SK-MEL-5 (cell line): ENCODE measurements around the gene ADPRM. TPM values are rescaled to one million over a fixed set of nuclear protein-coding genes. Genes with fewer than 3 reads are reported as not detected.

Experiments used
- DNase-seq: peaks from one replicate; pipeline ENCODE4 v3.0.0-alpha.2; 2016; ENCODE audit warnings: low read depth, low spot score
- in situ Hi-C: cut with HindIII; loops from 2 replicates; pipeline ENCODE4 v1.10.0; 2016; ENCODE audit warnings: low sequenced_read_pairs, high pct_unique_total_duplicates, low pct_unique_long_range_greater_than_20kb
- polyA plus RNA-seq, 2 experiments: library from polyadenylated mRNA; depleted of rRNA; stranded (reverse); fragments of >200 nt; gene quantifications; 2 replicates each; pipeline ENCODE4 v1.2.3, GENCODE V29; 2015
- total RNA-seq: library from RNA; depleted of rRNA; stranded (reverse); fragments of >200 nt; shearing (Covaris generic); gene quantifications from 2 replicates; pipeline ENCODE4 v1.2.3, GENCODE V29; 2014; rRNA removed

The ADPRM gene, protein sequence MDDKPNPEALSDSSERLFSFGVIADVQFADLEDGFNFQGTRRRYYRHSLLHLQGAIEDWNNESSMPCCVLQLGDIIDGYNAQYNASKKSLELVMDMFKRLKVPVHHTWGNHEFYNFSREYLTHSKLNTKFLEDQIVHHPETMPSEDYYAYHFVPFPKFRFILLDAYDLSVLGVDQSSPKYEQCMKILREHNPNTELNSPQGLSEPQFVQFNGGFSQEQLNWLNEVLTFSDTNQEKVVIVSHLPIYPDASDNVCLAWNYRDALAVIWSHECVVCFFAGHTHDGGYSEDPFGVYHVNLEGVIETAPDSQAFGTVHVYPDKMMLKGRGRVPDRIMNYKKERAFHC
- total RNA-seq, result 13.4 and 15.1 TPM in 2 replicates
- polyA plus RNA-seq (2015; cell fraction: cytosol; rRNA removed), result 6.7 and 7.4 TPM in 2 replicates
- polyA plus RNA-seq (2015; cell fraction: nucleus; rRNA removed), result 7.2 and 9.7 TPM in 2 replicates

GRCh38 chr17:10697092-10698081, at the start of gene ADPRM, which contains the start of gene SCO1:
Gene ADPRM, plus strand, starts transcription at chr17:10697594. Its CDS starts 7,333 bp downstream, at chr17:10704927.
Gene SCO1, minus strand, starts transcription at chr17:10697533. Its CDS starts 26 bp downstream, at chr17:10697507.
- in situ Hi-C loops, result no loop called here
- peak; percentile 95 for DNase-seq

DNA sequence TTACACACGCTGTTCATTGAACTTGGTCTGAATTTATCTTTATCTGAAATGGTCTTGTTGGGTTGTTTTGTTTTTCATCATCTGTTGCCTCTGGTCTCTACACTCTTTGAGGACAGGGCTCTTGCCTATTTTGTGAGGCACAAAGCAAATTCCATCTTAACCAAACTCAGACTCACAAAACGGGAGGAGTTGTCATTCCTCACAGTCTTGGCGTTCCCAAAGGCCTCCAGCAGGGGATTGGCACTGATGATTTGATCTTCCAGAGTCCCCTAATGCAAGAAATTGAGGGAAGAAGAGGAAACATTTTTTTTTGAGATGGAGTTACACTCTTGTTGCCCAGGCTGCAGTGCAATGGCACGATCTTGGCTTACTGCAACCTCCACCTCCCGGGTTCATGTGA, 49.0 kb upstream of the ADPRM start:
- in situ Hi-C loops, result no loop called here
- DNase-seq, result no peak

DNA sequence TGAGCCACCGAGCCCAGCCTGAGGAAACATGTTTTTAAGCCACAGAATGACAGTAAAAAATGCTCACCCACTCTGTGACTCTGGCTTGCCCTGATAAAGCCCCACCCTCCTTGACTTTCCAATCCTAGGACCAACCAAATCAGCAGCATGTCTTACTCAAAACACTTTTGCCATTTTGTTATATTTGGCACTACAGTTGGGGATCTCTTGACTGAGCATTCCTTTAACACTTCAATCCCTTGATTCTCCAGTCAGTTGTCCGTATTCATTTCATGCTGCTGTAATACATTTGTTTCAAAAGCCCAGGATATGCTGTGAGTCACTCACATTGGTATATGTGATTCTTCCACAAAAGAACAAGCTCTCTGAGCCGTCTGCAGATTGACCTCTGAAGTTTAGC, 48.4 kb upstream of the ADPRM start:
- in situ Hi-C loops, result no loop called here
- DNase-seq, result no peak

DNA sequence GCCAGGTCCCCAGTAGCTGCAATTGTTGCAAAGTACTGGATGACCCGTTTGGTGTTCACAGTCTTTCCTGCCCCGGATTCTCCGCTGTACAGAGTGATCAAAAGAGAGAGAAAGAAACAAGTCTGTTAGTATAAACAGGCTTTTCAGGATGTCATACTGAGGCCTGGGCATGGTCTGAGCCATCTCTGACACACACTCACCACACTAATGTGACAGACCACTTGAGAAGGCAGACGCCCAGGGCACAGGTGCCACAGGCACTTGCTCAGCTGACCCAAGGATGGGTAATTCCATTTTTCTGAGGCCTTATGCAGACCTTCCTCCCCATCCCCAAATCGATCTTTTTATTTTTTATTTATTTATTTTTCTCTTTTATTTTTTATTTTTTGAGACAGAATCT, 47.8 kb upstream of the ADPRM start:
- in situ Hi-C loops, result no loop called here

GRCh38 chr17:10651927-10652326, 45.5 kb upstream of the ADPRM start:
- DNase-seq, result no peak
- in situ Hi-C loops, result no loop called here

More for the DNA sequence above, 47.8 kb upstream of the ADPRM start:
- DNase-seq, result no peak

DNA sequence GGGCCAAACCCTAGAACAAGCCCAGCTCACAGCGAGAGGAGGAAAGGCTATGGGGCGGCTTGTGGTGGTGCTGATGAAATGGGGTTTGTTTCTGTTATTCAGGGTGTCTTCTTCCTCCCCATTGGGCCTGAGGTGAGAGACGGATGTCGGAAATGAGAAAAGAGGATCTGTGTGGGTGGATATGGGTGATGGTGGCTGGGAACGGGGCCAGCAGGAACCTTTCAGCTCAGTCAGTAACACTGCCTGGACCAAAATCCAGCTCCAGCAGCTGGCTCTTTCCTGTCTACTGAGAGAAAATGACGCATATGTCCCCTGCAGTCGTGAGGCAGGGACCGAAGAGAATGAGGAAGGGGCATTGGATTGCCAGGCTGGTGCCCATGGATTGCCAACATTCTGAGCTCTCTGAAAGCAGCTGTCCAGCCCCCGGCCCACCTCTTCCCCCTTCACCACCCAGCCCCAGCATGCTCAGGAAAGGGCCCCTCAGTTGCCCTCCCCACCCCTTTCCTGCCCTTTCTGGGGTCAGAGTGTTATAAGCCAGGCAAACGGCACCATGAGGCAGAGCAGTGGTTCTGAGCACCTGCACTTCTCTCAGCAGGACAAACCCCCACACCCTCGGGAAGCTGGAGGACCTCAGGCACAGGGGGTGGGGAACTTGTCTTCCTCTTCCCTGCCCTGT, 44.3 kb upstream of the ADPRM start:
- no peak for DNase-seq
- in situ Hi-C loops, result no loop called here

DNA sequence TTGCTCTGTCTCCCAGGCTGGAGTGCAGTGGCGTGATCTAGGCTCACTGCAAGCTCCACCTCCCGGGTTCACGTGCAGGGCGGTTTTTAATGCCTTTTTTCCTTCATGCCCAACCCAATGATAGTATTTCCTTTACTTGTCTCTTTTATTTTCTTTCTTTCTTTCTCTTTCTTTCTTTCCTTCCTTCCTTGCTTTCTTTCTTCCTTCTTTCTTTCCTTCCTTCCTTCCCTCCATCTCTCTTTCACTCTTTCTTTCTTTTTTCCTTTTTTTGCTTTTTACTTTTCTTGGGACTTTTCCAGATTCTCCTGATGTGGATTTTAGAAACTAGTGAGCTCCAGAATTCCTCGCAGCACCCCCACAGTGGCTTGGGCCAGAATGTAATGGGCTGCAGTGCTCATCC, 43.4 kb upstream of the ADPRM start:
- DNase-seq, result no peak
- in situ Hi-C loops, result no loop called here

- in situ Hi-C loops, result no loop called here
- no peak for DNase-seq
These were observed 40.2 kb upstream of the ADPRM start, which contains the start of gene MYH3 for GRCh38 chr17:10657148-10657547. Gene MYH3, minus strand, starts transcription at chr17:10657309. Its CDS starts 2,245 bp downstream, at chr17:10655064.

DNA sequence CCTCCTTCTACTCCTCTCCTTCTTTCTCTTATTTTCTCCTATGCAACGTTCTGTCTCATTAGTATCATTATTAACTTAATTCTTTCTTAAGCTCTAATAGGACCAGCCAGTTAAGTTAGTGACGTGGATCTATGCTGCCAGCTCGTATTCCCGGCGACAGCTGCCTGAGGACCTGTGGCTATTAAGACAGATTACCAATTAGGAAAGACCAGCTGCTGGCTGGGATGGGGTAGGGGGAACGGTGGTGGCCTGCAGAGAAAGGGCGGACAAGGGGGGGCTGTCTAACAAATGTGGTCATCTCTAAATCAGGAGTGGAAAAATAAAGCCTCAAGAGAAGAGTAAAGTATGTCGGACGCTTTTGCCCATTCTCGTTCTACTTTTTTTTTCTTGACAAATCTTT, 39.5 kb upstream of the ADPRM start:
- no peak for DNase-seq
- in situ Hi-C loops, result no loop called here

DNA sequence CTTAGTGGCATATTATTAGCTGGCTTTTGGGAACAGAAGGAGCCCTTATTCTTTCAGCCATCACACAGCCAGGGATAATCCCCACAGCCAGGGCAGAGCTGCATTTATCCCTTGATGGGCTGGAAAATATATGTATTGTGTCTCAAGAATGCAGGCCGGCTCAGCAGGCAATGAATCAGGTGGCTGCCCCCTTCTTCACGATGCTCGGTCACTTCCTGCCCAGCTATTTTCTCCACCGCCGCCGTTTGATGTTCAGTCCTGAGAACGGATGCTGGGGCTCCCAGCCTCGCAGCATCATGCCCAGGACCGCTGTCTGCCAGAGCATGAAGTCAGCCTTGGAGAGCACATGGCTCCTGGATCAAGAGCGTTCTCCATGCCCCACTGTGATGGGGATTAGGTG, 36.0 kb upstream of the ADPRM start:
- in situ Hi-C loops, result no loop called here

GRCh38 chr17:10663231-10663630, 34.2 kb upstream of the ADPRM start:
- in situ Hi-C loops, result no loop called here
- no peak for DNase-seq

More for the DNA sequence above, 36.0 kb upstream of the ADPRM start:
- no peak for DNase-seq

DNA sequence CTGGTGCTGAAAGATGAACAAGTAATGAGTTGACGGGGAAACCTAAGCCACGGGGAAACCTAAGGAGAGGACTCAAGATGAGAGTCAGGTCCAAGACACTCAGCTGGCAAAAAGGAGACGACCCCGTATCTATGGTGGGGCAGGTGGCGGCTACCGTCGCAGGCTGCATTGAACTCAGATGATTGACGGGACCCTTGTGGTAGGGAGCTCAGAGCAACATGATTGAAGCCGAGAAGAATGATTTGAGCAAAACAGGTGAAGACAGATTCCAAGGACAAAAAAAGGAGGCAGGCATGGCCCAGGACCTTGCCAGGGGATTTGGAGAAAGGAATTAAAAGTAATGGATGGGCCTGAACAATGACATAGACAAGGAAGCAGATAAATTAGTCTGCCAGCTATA, 32.8 kb upstream of the ADPRM start:
- in situ Hi-C loops, result no loop called here
- no peak for DNase-seq

GRCh38 chr17:10666906-10667305, 30.5 kb upstream of the ADPRM start:
- in situ Hi-C loops, result no loop called here
- no peak for DNase-seq

GRCh38 chr17:10668775-10669174, 28.6 kb upstream of the ADPRM start:
- no peak for DNase-seq
- in situ Hi-C loops, result no loop called here

GRCh38 chr17:10673312-10673711, 24.1 kb upstream of the ADPRM start:
- in situ Hi-C loops, result no loop called here

GRCh38 chr17:10674704-10675103, 22.7 kb upstream of the ADPRM start:
- in situ Hi-C loops, result no loop called here
- DNase-seq, result no peak

More at GRCh38 chr17:10673312-10673711, 24.1 kb upstream of the ADPRM start:
- DNase-seq, result no peak

DNA sequence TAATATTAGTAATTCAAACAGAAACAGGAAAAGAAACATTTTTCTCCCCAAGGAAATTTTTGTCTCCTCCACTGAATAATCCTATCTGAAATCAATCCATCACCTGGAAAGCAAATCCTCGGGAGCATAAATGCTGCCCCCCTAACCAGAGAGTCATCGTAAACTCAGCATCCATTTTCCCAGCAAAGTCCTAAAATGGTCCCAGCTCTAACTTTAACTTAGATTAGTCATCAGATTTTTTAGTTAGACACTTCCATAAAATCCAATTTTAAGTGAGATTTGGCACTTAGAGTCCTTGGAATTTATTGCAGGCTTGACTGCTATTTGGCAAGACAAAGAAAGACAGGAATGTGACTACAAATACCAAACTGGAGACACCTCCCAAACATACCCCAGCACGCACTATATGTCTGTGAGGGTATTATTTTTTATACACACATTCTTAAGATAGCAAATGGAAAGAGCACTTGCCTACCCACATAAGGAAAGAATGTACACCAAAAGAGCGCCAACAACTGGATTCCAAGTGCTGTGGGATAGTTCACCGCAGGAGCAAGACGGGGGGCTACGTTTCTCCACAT, 15.4 kb upstream of the ADPRM start:
- in situ Hi-C loops, result no loop called here
- no peak for DNase-seq
